Vagina (tissue), 2 donors: ENCODE results near the gene RNF34.

ENCODE experiments used
- POLR2A ChIP-seq, 2 donors: fragments of 450-650 bp; IDR thresholded peaks; one replicate each; pipeline ENCODE4 v1.6.1; 2017; ENCODE audit warnings: antibody characterized with exemption in 2 of 2, mild to moderate bottlenecking in 2 of 2, moderate library complexity in 2 of 2
- POLR2AphosphoS5 ChIP-seq, 2 donors: sonication (generic); formaldehyde crosslinking; IDR thresholded peaks; one replicate each; pipeline ENCODE4 v1.9.0; 2017; ENCODE audit warnings: antibody characterized with exemption in 2 of 2, mild to moderate bottlenecking in 2 of 2, low read depth in 1 of 2; ENCODE audit not compliant: insufficient read depth in 1 of 2
- TF ChIP-seq, protein P1 (sequence below), 3 experiments: fragments of 450-650 bp in 2 of 3; fragments of 200-600 bp in 1 of 3; sonication (generic) in 1 of 3; IDR thresholded peaks; one replicate each; pipeline ENCODE4 v1.5.1; 2017 to 2019; ENCODE audit warnings: antibody characterized with exemption in 3 of 3, mild to moderate bottlenecking in 2 of 3, moderate library complexity in 2 of 3

- TF ChIP-seq, protein P1, sequence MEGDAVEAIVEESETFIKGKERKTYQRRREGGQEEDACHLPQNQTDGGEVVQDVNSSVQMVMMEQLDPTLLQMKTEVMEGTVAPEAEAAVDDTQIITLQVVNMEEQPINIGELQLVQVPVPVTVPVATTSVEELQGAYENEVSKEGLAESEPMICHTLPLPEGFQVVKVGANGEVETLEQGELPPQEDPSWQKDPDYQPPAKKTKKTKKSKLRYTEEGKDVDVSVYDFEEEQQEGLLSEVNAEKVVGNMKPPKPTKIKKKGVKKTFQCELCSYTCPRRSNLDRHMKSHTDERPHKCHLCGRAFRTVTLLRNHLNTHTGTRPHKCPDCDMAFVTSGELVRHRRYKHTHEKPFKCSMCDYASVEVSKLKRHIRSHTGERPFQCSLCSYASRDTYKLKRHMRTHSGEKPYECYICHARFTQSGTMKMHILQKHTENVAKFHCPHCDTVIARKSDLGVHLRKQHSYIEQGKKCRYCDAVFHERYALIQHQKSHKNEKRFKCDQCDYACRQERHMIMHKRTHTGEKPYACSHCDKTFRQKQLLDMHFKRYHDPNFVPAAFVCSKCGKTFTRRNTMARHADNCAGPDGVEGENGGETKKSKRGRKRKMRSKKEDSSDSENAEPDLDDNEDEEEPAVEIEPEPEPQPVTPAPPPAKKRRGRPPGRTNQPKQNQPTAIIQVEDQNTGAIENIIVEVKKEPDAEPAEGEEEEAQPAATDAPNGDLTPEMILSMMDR (IDR thresholded peaks at IDR 0.05): no peak
- no peak for TF ChIP-seq POLR2AphosphoS5 (IDR thresholded peaks at IDR 0.05; ENCODE audit: insufficient read depth in 1 of 2, low read depth in 1 of 2)
- TF ChIP-seq POLR2A (IDR thresholded peaks at IDR 0.05): no peak
These were observed 11.4 kb upstream of the RNF34 start for GRCh38 chr12:121388421-121388981.
